Measurements from ENCODE around the gene SAA1. TPM values are rescaled to one million over a fixed set of nuclear protein-coding genes. Genes with fewer than 3 reads are reported as not detected.

Gene SAA1
- total and polyA plus RNA-seq, 9 of the 15 experiments (the other 6 are each of a cell fraction or from before 2014, with no cell fraction given) = 6.3 TPM; not detected in 8

DNA sequence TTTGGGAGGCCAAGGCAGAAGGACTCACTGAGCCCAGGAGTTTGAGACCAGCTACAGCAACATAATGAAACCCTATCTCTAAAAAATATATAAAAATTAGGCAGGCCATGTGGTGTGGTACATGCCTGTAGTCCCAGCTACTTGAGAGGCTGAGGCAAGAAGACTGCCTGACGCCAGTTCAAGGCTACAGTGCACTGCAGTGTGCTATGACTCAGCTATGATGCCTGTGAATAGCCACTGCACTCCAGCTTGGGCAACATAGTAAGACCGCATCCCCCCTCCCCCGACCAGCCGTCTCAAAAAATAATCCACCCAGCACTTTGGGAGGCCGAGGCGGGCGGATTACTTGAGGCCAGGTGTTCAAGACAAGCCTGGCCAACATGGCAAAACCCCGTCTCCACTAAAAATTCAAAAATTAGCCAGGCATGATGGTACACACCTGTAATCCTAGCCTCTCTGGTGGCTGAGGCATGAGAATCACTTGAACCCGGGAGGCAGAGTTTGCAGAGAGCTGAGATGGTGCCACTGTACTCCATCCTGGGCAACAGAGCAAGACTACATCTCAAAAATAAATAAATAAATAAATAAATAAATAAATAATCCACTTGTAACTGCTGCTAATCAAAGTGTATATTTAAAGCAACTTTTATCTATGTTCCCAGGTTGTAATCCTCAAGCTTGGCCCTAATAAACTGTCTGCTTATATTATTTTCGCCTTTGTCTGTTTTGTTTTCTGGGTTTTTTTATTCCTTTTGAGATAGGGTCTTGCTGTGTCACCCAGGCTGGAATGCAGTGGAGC is 48.1 kb downstream of the SAA1 start (continued):
- TF ChIP-seq, protein P1, sequence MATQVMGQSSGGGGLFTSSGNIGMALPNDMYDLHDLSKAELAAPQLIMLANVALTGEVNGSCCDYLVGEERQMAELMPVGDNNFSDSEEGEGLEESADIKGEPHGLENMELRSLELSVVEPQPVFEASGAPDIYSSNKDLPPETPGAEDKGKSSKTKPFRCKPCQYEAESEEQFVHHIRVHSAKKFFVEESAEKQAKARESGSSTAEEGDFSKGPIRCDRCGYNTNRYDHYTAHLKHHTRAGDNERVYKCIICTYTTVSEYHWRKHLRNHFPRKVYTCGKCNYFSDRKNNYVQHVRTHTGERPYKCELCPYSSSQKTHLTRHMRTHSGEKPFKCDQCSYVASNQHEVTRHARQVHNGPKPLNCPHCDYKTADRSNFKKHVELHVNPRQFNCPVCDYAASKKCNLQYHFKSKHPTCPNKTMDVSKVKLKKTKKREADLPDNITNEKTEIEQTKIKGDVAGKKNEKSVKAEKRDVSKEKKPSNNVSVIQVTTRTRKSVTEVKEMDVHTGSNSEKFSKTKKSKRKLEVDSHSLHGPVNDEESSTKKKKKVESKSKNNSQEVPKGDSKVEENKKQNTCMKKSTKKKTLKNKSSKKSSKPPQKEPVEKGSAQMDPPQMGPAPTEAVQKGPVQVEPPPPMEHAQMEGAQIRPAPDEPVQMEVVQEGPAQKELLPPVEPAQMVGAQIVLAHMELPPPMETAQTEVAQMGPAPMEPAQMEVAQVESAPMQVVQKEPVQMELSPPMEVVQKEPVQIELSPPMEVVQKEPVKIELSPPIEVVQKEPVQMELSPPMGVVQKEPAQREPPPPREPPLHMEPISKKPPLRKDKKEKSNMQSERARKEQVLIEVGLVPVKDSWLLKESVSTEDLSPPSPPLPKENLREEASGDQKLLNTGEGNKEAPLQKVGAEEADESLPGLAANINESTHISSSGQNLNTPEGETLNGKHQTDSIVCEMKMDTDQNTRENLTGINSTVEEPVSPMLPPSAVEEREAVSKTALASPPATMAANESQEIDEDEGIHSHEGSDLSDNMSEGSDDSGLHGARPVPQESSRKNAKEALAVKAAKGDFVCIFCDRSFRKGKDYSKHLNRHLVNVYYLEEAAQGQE (IDR thresholded peaks at IDR 0.05; ENCODE audit: borderline replicate concordance) = peak; percentile 25; the same call in 1 of the 2 replicates
- TF ChIP-seq, protein P1 (CRISPR knock-in tag; IDR thresholded peaks at IDR 0.05; ENCODE audit: low read depth) = no peak
- TF ChIP-seq JUND (IDR thresholded peaks at IDR 0.05; ENCODE audit: borderline replicate concordance, low read depth, low read length) = peak; percentile 83
- TF ChIP-seq JUND (tag; IDR thresholded peaks at IDR 0.05; ENCODE audit: borderline replicate concordance, low read depth, low read length) = peak; percentile 52; the same call in 1 of the 3 replicates
- peak; percentile 63 for TF ChIP-seq CEBPB (tag; IDR thresholded peaks at IDR 0.05)
- no peak for TF ChIP-seq TAF1 (IDR thresholded peaks at IDR 0.05; ENCODE audit: control insufficient read depth, extremely low read depth, insufficient read depth, low read length, severe bottlenecking)
- TF ChIP-seq SMARCA5 (IDR thresholded peaks at IDR 0.05) = peak; percentile 32; the same call in 1 of the 2 replicates
- TF ChIP-seq NRF1 (conservative IDR thresholded peaks at IDR 0.05 in 1 of 2, IDR thresholded peaks at IDR 0.05 in 1 of 2) = peak in 1 of 2 experiments; percentile 27; a peak in 1 of 4 replicates
- peak; percentile 47; the same call in 1 of the 2 replicates for TF ChIP-seq C11orf30 (IDR thresholded peaks at IDR 0.05; ENCODE audit: low read depth)
- TF ChIP-seq MITF (IDR thresholded peaks at IDR 0.05) = no peak
- TF ChIP-seq FOS (IDR thresholded peaks at IDR 0.05; ENCODE audit: extremely low read depth, insufficient read length) = no peak
- peak; percentile 68 for TF ChIP-seq FOSL1 (tag; conservative IDR thresholded peaks at IDR 0.05)
- TF ChIP-seq SMAD4 (CRISPR knock-in tag; conservative IDR thresholded peaks at IDR 0.05) = 0 out of 2 replicates have a peak, but pooled peaks have one; percentile 31
- TF ChIP-seq NFATC3 (IDR thresholded peaks at IDR 0.05) = peak; percentile 97
- TF ChIP-seq JUN (IDR thresholded peaks at IDR 0.05; ENCODE audit: borderline replicate concordance, low read depth, low read length) = 0 out of 2 replicates have a peak, but pooled peaks have one; percentile 37
- TF ChIP-seq JUN (CRISPR knock-in tag; IDR thresholded peaks at IDR 0.05; ENCODE audit: borderline replicate concordance) = no peak
- no peak for TF ChIP-seq MCM7 (IDR thresholded peaks at IDR 0.05)

All from K562 (cell line).